ENCODE data around the gene N4BP3. TPM values are rescaled to one million over a fixed set of nuclear protein-coding genes. Genes with fewer than 3 reads are reported as not detected.

The N4BP3 gene
- total RNA-seq, 3 donors from 2014 or later: 0.32 to 9.8 (median 4.9) TPM

DNA sequence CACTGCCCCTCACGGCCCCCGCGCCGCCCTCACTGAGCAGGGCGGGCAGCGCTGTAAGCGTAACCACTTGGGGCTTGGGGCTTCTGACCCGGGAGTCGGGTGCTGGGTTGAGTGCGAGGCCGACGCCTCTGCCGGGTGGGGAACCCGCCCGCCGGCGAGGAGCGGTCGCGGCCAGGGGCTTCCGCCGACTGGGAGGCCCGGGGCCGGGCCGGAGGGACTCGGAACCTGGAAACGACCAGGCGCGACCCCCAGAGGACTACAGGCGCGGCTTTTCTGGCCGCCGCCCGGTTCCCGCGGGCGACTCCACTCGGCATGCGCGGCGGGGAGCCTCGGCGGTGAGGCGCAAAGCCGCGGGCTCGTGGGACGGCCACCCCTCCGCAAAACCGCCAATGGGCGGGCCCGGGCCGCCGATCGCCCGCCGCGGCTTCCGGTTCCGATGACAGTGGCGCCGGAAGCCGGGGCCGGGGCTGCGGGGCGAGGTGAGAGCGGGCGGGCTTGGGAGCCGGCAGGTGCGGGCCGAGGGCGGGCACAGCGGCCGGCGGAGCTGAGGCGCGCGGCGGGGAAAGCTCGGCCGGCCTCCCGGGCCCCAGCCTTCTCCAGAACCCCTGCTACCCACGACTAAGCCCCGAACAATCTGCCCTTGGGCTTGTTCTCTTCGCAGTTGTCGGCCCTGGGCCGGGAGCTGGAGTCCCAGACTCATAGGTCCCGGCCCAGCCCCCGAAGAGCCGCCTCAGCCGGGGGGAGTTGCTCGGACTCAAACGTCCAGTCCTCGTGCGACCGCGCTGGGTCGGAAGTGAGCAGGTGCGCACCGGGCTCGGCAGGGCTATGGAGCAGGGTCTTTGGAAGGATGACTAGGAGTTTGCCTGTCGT lies 17.5 kb downstream of the N4BP3 start, which contains the start of gene RMND5B:
TSS of gene RMND5B (plus strand) at position 439 of the 870 bp plus-strand sequence. CDS start 7,106 bp downstream, outside the sequence.
- Histone ChIP-seq H3K36me3 (no peaks in the 10 kb centered on the region), H3K4me1 (peaks cover 8 to 11% of the 10 kb centered on the region in 2 donors), H3K27me3 (no peaks in the 10 kb centered on the region), H3K4me3 (peak within 1 kb of the TSS; percentile 81 to 88 (median 87)), H3K27ac (peak within 1 kb of the TSS; percentile 92 to 96), H3K9me3 (no peaks in the 10 kb centered on the region)
- TF ChIP-seq POLR2AphosphoS5 (IDR thresholded peaks at IDR 0.05) (peak in 2 of 3 donors; percentile 64), POLR2A (IDR thresholded peaks at IDR 0.05) (no peak)
- DNase-seq (ENCODE audit: low spot score in 2 of 2): peak; percentile 71 to 85
- intact Hi-C loops (cut with DNase I; ENCODE audit: low total_unique reads): no loop called here

DNA sequence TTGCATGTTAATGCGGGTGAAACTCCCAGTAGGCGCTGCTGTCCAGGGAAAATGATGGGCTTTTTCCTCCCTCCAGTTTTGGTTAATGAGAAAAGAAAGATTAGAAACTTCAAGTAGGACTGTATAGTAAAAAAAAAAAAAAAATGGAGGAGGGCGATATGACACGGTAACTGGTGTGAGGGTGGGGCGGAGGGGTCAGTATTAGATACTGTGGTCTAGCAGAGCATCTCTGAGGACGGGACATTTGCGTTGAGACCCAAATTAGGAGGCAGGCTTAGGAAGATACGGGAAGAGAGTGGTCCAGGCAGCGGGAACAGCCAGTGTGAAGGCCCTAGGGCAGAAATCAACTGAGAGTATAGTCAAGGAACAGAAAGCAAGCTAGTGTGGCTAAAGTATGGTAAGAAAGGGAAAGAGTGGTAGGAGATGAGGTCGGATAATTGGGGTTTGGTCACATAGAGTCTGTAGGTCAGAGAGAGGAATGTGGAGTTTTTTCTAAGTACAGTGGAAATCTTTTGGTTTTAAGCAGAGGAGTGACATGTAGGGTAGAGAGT lies 18.2 kb downstream of the N4BP3 start:
- H3K27ac ChIP-seq: peak overlapping the region; percentile 92 to 96

DNA sequence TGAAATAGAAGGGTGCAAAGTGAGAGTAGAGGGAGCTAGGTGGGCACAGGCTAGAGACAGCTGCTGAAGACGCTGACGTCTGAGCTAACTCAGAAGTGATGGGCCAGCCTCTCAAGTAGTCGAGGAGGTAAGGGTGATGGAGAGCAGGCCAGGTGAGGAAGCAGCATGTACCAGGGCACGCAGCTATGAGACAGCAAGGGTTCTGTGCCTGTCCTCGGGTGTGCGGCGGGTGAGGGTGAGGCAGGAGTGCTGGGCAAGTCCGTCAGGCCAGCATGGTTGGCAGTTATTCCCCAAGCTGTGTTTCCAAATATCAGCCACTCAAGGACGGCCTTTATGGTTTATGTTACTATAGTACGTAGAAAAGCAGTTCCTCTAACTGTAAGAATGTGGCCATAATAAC lies 23.7 kb downstream of the N4BP3 start:
- no peak for DNase-seq (ENCODE audit: low spot score in 2 of 2)
- TF ChIP-seq, protein P1, sequence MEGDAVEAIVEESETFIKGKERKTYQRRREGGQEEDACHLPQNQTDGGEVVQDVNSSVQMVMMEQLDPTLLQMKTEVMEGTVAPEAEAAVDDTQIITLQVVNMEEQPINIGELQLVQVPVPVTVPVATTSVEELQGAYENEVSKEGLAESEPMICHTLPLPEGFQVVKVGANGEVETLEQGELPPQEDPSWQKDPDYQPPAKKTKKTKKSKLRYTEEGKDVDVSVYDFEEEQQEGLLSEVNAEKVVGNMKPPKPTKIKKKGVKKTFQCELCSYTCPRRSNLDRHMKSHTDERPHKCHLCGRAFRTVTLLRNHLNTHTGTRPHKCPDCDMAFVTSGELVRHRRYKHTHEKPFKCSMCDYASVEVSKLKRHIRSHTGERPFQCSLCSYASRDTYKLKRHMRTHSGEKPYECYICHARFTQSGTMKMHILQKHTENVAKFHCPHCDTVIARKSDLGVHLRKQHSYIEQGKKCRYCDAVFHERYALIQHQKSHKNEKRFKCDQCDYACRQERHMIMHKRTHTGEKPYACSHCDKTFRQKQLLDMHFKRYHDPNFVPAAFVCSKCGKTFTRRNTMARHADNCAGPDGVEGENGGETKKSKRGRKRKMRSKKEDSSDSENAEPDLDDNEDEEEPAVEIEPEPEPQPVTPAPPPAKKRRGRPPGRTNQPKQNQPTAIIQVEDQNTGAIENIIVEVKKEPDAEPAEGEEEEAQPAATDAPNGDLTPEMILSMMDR (IDR thresholded peaks at IDR 0.05): no peak
- TF ChIP-seq POLR2A (IDR thresholded peaks at IDR 0.05) (no peak), POLR2AphosphoS5 (IDR thresholded peaks at IDR 0.05) (no peak)
- Histone ChIP-seq H3K4me3 (no peak overlapping the region), H3K36me3 (no peaks in the 10 kb centered on the region), H3K27ac (no peak overlapping the region), H3K4me1 (peaks cover under 1 to 1% of the 10 kb centered on the region in 2 donors), H3K27me3 (no peaks in the 10 kb centered on the region), H3K9me3 (no peaks in the 10 kb centered on the region)
- intact Hi-C loops (cut with DNase I; ENCODE audit: low total_unique reads): no loop called here

More for the DNA sequence above, 18.2 kb downstream of the N4BP3 start:
- H3K4me1 ChIP-seq: peaks cover 8 to 9% of the 10 kb centered on the region in 2 donors
- DNase-seq (ENCODE audit: low spot score in 2 of 2): no peak
- H3K9me3 ChIP-seq: no peaks in the 10 kb centered on the region
- intact Hi-C loops (cut with DNase I; ENCODE audit: low total_unique reads): no loop called here
- H3K4me3 ChIP-seq: peak overlapping the region; percentile 81 to 88 (median 87)
- H3K27me3 ChIP-seq: no peaks in the 10 kb centered on the region
- TF ChIP-seq POLR2AphosphoS5 (IDR thresholded peaks at IDR 0.05) (no peak), POLR2A (IDR thresholded peaks at IDR 0.05) (no peak)
- TF ChIP-seq, protein P1 (IDR thresholded peaks at IDR 0.05): no peak
- no peaks in the 10 kb centered on the region for H3K36me3 ChIP-seq

DNA sequence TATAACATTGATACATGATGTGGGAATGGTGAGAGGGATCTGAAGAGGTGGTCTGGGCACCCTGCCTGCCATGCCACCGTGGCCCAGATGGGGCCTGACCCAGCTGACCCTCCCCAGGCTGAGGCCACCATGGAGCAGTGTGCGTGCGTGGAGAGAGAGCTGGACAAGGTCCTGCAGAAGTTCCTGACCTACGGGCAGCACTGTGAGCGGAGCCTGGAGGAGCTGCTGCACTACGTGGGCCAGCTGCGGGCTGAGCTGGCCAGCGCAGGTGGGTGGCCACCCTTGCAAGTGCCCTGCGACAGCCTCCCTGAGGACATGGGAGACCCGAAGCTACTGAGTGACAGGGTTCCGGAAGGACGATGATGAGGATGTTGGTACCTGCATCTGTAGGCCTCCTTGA lies 24.7 kb downstream of the N4BP3 start:
- Histone ChIP-seq H3K27me3 (no peaks in the 10 kb centered on the region), H3K4me1 (no peaks in the 10 kb centered on the region), H3K27ac (no peak overlapping the region), H3K9me3 (no peaks in the 10 kb centered on the region), H3K36me3 (no peaks in the 10 kb centered on the region), H3K4me3 (no peak overlapping the region)
- DNase-seq (ENCODE audit: low spot score in 2 of 2): no peak
- intact Hi-C loops (cut with DNase I; ENCODE audit: low total_unique reads): no loop called here
- TF ChIP-seq POLR2AphosphoS5 (IDR thresholded peaks at IDR 0.05) (no peak), POLR2A (IDR thresholded peaks at IDR 0.05) (no peak)
- TF ChIP-seq, protein P1 (IDR thresholded peaks at IDR 0.05): no peak

DNA sequence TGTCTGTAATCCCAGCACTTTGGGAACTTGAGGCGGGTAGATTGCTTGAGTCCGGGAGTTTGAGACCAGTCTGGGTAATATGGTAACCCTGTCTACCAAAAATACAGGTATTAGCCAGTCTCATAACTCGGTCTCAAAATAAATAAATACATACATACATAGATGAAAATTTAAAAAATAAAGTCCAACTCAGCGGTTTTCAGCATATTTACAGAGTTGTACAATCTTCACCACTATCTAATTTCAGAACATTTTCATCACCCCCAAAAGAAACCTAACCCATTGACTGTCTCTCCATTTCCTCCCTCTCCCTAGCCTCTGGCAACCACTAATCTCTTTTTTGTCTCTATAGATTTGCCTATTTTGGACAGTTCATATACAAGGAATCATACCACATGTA lies 28.2 kb downstream of the N4BP3 start:
- Histone ChIP-seq H3K27me3 (no peaks in the 10 kb centered on the region), H3K4me3 (no peak overlapping the region), H3K9me3 (no peaks in the 10 kb centered on the region), H3K4me1 (no peaks in the 10 kb centered on the region), H3K27ac (no peak overlapping the region), H3K36me3 (peaks cover 9% of the 10 kb centered on the region)
- intact Hi-C loops (cut with DNase I; ENCODE audit: low total_unique reads): loop anchor here (10.0 kb wide), 1 partner anchor 67 kb away; no protein-coding TSS in a partner anchor
- TF ChIP-seq POLR2AphosphoS5 (IDR thresholded peaks at IDR 0.05): no peak
- TF ChIP-seq POLR2A (IDR thresholded peaks at IDR 0.05): no peak
- TF ChIP-seq, protein P1 (IDR thresholded peaks at IDR 0.05): no peak
- no peak for DNase-seq (ENCODE audit: low spot score in 2 of 2)
